Retinal pigment epithelial cell (primary cell): ENCODE measurements around the gene IRF9.
A peak's percentile ranks its signal among the peaks of the same experiment; 100 is the strongest.

ENCODE experiments used
- DNase-seq: peaks from one replicate; pipeline ENCODE4 v3.0.0-alpha.2; 2010; ENCODE audit warnings: low read depth
- H3K4me3 ChIP-seq: 2 replicates; pipeline ENCODE4 v1.5.1; 2011; ENCODE audit warnings: mild to moderate bottlenecking, low read length, control low read depth, moderate library complexity
- TF ChIP-seq, protein P1 (sequence below): conservative IDR thresholded peaks from 2 replicates; pipeline ENCODE4 v1.5.1; 2011; ENCODE audit warnings: low read depth, low read length, control low read depth, inconsistent platforms

Gene IRF9

DNA sequence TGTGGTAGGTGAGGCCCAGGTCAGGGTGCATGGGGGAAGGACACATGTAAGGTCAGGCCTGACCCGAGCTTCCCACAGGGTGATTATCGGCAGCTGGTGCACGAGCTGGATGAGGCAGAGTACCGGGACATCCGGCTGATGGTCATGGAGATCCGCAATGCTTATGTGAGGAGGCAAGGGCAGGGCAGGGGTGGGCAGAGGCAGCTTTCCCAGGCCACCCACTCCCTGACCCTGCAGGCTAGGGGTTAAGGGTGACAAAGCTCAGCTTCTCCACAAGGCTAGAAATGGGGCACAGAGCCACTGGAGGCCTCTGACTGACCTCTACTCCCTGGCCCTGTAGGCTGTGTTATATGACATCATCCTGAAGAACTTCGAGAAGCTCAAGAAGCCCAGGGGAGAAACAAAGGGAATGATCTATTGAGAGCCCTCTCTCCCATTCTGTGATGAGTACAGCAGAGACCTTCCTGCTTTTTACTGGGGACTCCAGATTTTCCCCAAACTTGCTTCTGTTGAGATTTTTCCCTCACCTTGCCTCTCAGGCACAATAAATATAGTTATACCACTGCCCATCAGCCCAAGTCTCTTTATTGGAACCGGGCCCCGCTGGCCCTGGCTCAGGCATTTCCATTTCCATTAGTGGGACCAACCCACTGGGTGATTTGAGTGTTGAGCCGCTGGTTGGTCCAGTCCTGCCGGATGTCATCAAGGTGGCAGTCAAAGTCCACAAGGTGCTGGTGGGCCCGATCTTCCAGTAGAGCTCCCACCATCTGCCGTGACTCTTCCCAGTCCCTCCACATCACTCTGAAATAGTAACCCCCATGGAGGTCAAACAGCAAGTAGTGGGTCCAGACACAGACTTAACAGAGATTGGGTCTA lies 22.4 kb upstream of the IRF9 start:
- no peak for DNase-seq
- TF ChIP-seq, protein P1, sequence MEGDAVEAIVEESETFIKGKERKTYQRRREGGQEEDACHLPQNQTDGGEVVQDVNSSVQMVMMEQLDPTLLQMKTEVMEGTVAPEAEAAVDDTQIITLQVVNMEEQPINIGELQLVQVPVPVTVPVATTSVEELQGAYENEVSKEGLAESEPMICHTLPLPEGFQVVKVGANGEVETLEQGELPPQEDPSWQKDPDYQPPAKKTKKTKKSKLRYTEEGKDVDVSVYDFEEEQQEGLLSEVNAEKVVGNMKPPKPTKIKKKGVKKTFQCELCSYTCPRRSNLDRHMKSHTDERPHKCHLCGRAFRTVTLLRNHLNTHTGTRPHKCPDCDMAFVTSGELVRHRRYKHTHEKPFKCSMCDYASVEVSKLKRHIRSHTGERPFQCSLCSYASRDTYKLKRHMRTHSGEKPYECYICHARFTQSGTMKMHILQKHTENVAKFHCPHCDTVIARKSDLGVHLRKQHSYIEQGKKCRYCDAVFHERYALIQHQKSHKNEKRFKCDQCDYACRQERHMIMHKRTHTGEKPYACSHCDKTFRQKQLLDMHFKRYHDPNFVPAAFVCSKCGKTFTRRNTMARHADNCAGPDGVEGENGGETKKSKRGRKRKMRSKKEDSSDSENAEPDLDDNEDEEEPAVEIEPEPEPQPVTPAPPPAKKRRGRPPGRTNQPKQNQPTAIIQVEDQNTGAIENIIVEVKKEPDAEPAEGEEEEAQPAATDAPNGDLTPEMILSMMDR: no peak
- no peak overlapping the region for H3K4me3 ChIP-seq

DNA sequence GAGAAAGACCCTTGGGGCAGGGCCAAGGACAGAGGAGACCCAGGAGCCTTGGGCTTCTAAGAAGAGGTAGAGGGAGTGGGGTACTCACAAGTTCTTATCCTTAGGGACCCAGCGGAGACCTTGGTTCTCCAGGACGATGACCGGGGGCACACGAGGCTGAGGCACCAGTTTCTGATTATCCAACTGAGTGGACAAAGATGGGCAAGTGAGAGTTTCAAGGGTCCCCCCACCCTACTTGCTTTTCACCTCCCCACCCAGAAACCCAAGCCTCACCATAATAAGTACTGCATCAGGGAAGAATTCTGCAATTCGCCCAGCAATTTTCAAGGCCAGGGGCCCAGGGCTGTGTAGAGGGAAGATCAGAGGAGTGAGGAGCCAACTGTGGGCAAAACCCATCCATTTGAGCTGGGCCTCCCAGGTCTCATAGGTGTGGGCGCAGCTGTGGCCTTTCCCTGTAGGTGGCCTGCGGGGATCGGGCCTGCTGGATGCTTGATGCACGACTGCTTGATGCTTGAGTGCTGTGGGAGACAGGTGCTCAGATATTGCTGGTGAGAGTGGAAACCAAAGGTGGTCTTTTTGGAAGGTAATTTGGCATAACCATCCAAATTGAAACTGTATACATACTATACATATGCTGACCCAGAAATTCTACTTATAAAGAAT lies 21.7 kb upstream of the IRF9 start:
- DNase-seq: no peak
- peak overlapping the region; percentile 96 for H3K4me3 ChIP-seq
- TF ChIP-seq, protein P1: no peak

DNA sequence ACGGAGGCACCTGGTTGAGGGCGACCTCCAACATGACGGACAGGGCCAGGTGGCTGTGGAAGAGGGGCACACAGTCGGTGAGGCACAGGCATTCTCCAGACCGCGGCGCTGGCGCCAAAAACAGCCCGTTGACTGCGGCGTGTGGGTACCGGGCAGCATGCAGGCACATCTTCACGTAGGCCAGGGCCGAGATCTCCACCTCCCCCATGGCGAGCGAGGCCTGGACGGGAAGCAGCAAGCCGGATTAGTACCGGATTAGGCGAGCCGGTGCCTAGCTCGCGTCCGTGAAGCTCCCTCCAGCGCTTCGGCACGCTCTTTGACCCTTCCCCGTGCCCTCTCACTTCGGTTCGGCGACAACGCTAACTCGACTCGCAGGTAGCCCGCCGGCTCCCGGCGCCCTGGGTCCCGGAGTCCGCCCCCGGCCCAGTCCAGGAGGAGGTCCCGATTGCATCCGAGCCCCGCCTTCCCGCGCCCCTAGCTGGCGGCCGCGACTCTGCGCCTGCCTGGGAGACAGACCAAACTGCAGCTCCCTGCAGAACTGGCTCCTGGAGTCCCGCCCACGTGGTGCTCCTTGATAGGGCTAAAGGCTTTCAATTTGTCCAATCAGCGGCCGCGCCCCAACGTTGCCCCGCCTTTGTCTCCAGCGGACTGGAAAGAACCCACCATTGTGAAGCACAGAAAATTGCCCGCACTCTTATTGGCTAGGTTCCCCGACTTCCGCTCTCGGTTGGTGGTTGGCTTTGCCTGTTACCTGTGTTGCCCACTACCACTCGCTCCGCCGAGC lies 19.8 kb upstream of the IRF9 start, which contains the start of gene EMC9:
EMC9 (minus strand) TSS at position 495 of the 784 bp plus-strand sequence; CDS start at position 208, 287 bp downstream.
- DNase-seq: peak; percentile 98
- H3K4me3 ChIP-seq: peak within 1 kb of the TSS; percentile 96
- TF ChIP-seq, protein P1: peak; percentile 19

DNA sequence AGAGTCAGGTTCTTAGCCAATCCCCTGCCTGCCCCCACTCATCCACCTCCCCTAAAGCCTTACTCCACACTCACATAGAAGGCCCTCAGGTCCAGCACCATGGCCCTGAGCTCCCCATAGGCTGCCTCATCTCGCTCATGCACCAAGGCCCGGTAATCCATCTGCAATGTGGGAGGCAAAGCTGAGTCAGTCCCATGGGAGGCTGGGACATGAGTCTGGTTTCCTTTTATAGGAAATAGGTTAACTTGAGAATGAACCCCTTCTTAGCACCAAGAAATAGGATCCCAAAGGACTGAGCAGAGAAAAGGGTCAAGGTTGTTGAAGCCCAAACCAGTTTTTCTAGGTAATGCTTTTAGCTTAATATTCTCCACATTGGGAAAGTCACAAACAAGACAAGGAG lies 17.6 kb upstream of the IRF9 start:
- TF ChIP-seq, protein P1: no peak
- DNase-seq: no peak

DNA sequence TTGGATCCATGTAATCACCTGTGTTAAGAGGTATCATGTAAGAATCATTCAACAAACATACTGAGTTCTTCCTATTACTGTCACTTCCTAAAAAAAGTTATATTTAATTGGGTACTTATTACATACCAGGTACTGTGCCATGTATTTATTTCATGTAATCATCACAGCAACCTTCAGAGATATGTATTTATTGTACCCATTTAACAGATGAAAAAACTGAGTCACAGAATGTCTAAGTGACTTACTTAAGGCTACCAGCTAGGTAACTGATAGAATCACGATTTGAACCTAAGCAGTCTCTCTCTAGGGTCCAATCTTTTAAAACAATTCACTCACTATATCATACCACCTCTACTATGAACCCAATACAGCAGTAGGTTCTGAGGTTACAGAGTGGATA lies 16.6 kb upstream of the IRF9 start:
- no peak for DNase-seq
- no peak overlapping the region for H3K4me3 ChIP-seq
- TF ChIP-seq, protein P1: no peak

More for the DNA sequence above, 17.6 kb upstream of the IRF9 start:
- no peak overlapping the region for H3K4me3 ChIP-seq

DNA sequence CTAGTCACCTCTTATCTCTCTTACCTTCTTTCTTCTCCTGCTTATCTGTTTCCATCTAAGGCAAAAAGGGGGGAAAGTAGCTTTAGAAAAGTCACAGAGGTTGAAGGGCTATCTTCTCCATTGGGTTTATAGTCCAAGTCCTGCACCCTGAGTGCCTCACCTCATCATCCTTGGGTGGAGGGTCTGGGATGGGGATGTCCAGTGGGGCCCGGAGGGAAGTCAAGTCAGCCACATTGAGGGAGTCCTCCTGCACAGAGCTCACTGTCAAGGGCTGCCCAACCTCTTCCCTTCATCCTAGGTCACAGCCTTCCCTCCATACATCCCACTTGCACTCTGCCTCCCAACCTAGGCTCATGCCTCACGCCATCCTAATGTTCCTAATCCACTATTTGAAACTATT lies 15.8 kb upstream of the IRF9 start:
- TF ChIP-seq, protein P1: no peak
- no peak for DNase-seq
- no peak overlapping the region for H3K4me3 ChIP-seq
